GM21381 (cell line): ENCODE data around the gene CTRB2.

Experiments used
- ATAC-seq: cut with Tn5 transposase; IDR thresholded peaks from one replicate; pipeline ENCODE4 v1.9.1; 2021; ENCODE audit warnings: mild to moderate bottlenecking, moderate library complexity; ENCODE audit not compliant: unreplicated experiment

CTRB2 gene

DNA sequence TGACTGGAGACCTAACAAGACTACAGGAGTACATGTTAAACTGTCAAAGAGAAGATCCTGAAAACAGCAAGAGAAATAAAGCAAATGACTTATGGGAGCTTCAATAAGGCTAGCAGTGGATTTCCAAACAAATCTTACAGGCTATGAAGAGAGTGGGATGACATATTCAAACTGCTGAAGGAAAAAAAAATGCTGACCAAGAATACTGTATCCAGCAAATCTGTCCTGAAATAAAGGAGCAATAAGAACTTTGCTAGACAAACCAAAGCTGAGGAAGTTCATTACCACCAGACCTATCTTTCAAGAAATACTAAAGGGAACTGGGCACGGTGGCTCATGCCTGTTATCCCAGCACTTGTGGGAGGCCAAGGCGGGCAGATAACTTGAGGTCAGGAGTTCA lies 30.0 kb downstream of the CTRB2 start:
- no peak for ATAC-seq

DNA sequence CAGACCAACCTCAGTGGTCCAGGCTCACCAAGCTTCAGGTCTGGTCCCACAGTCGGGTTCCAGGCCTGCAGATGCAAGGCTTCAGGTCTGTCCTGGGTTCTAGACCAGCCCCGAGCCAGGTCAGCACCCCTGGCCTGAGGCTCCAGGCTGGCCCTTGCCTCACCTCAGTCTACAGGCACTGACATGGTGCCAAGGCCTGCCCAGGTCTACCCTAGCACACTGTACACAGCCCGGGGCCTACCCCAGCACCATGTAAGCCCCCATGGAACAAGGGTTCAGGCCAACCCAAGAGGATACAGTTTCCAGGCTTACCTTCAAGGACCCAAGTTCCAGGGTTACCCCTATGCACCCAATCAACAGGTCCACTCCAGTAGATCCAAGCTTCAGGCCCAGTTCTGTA lies 31.9 kb downstream of the CTRB2 start:
- ATAC-seq: no peak

DNA sequence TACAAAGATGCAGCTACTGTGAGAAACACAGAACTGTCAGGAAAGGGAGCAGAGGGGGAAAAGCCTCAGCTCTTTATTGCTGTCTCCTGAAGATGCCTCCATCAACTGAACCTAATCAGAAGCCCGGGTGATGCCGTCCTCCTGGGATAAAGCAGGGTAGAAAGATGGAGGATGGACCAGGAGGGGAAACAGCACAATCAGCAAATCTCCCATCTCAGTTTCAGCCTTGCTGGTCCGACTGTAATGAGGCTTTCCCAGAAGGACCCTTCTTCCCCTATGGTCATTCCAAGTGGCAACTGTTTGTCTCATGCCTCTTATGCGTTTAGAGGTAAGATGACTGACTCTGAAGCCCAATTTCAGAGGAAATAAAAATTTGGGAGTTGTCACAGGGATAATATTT lies 34.4 kb downstream of the CTRB2 start:
- no peak for ATAC-seq

- no peak for ATAC-seq
These were observed 37.0 kb downstream of the CTRB2 start for GRCh38 chr16:75169899-75170405.

DNA sequence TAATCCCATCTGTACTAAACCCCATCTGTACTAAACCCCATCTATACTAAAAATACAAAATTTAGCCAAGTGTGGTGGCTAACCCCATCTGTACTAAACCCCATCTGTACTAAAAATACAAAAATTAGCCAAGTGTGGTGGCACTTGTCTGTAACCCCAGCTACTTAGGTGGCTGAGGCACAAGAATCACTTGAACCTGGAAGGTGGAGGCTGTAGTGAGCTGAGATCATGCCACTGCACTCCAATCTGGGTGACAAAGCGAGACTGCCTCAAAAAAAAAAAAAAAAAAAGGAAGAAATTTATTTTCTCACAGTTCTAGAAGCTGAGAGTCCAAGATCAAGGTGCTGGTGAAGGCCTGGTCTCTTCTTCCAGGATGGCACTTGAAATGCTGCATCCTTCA lies 46.6 kb downstream of the CTRB2 start:
- ATAC-seq: no peak
